HG03457 (cell line): ENCODE results near the gene THSD4.

Experiments
- ATAC-seq: cut with Tn5 transposase; IDR thresholded peaks from one replicate; pipeline ENCODE4 v1.9.1; 2021; ENCODE audit warnings: moderate number of reproducible peaks; ENCODE audit not compliant: unreplicated experiment

The THSD4 gene

GRCh38 chr15:71114887-71115566, at the start of gene THSD4:
TSS of gene THSD4 (plus strand) at chr15:71115471.
- peak; percentile 81 for ATAC-seq

DNA sequence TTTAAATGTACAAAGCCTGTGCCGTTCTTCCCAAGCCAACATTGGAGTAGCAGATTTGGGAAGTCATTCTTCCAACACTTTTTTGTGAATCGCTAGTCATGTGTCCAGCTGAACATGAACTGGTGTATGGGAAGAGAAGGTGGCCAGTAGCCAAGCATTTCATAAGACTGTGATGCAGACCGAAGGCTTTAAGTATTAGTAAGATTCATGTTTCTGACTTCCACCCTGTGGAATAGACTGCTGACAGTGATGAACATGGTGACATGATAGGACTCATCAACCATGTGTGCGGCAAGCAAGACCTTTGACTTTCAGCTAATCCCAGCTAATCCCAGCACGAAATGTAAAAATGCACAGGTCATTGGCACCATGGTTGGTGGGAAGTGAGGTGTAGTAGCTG, 48.3 kb upstream of the THSD4 start:
- no peak for ATAC-seq

GRCh38 chr15:71069693-71070092, 45.6 kb upstream of the THSD4 start:
- ATAC-seq = no peak

DNA sequence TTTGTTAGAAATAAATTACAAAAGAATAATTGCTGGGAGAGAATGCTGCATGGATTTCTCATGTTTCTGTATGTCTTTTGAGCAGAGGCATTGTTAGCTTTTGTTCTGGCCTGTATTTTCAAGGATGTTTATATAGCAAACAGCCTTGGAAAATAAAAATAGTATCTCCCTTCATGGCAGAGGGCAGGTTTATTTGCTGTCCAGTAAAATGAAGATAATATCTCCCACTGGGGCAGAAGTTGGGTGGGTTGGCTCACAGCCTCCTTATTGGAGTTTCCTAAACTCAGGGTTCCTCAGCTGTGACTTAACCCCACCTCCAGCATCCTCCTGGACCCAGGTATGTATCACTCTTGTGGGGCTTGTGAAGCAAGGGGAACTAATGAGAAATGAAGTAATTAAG, 43.7 kb upstream of the THSD4 start:
- ATAC-seq = no peak

GRCh38 chr15:71072423-71072822, 42.8 kb upstream of the THSD4 start:
- no peak for ATAC-seq

- no peak for ATAC-seq
Measured at GRCh38 chr15:71078506-71079207, 36.6 kb upstream of the THSD4 start.

DNA sequence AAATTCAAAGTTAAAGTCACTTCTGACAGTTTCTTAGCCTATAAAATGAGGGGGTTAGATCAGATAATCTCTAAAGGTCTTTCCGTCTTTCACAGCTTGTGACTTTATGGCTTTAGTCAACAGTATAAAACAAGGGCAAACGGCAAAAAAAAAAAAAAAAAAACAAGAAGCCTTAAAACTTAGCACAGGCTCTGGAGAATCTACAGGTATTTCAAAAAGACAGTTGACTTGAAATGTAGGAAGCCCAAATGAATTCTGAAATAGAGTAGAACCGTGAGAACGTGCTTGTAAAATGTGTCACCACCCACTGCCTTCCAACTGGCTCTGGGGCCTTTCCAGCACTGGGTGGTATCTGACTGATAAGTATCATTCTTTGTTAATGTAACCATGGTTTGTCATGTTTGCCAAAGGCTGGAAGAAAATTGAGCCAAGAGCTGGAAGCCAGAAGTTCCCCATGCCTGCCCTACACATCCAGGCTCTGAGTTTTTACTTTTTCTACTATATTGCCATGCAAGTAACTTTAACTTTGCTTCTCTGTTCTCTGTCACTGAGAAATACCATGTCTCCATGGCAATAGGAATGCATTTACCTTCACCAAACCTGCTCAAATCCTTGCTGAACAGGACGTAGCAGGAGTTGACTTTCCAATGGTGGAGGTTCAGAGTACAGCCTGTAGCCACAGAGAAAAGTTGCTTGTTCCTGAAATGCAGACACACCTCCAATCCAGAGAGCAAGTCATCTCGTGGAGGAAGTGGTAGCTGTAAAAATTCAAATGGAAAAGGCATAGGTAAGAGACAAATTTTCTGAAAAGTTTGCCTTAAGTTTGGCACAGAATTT, 35.8 kb upstream of the THSD4 start:
- no peak for ATAC-seq

GRCh38 chr15:71080166-71080565, 35.1 kb upstream of the THSD4 start:
- no peak for ATAC-seq

GRCh38 chr15:71080705-71081104, 34.6 kb upstream of the THSD4 start:
- ATAC-seq = no peak

- no peak for ATAC-seq
Measured at GRCh38 chr15:71082803-71083202, 32.5 kb upstream of the THSD4 start.

- ATAC-seq = no peak
Measured at GRCh38 chr15:71083349-71083748, 31.9 kb upstream of the THSD4 start.

GRCh38 chr15:71084264-71084663, 31.0 kb upstream of the THSD4 start:
- ATAC-seq = no peak

DNA sequence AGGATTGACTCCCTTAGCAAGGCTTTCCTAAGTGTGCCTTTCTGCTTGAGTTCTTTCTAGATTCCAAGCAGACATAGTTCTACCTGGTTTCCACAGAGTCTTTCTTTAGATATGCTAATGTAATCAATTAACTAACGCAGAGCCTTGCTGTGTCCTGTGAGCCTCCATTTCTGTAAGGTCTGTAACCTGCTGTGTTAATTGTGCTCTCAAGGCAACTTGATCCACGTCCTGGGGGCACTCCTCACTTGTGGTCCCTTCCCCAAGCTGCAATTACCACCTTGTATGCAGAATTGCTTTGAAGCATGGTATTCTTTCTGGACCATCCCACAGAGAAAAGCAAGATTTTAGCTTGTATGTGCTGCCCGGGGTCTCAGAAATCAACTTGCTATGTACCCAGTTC, 29.5 kb upstream of the THSD4 start:
- ATAC-seq = no peak

GRCh38 chr15:71088155-71088554, 27.1 kb upstream of the THSD4 start:
- ATAC-seq = no peak

DNA sequence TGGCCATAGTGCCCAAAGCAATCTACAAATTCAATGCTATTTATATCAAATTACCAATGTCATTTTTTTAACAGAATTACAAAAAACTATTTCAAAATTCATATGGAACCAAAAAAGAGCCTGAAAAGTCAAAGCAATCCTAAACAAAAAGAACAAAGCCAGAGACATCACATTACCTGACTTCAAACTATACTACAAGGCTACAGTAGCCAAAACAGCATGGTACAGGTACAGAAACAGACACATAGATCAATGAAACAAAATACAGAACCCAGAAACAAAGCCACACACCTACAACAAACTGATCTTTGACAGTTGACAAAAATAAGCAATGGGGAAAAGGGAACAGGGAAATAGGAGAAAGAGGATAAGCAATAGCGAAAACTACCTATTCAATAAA, 26.6 kb upstream of the THSD4 start:
- no peak for ATAC-seq

GRCh38 chr15:71089801-71090200, 25.5 kb upstream of the THSD4 start:
- no peak for ATAC-seq

- ATAC-seq = no peak
Measured at GRCh38 chr15:71091601-71092000, 23.7 kb upstream of the THSD4 start.

GRCh38 chr15:71092056-71092600, 23.1 kb upstream of the THSD4 start:
- ATAC-seq = no peak

DNA sequence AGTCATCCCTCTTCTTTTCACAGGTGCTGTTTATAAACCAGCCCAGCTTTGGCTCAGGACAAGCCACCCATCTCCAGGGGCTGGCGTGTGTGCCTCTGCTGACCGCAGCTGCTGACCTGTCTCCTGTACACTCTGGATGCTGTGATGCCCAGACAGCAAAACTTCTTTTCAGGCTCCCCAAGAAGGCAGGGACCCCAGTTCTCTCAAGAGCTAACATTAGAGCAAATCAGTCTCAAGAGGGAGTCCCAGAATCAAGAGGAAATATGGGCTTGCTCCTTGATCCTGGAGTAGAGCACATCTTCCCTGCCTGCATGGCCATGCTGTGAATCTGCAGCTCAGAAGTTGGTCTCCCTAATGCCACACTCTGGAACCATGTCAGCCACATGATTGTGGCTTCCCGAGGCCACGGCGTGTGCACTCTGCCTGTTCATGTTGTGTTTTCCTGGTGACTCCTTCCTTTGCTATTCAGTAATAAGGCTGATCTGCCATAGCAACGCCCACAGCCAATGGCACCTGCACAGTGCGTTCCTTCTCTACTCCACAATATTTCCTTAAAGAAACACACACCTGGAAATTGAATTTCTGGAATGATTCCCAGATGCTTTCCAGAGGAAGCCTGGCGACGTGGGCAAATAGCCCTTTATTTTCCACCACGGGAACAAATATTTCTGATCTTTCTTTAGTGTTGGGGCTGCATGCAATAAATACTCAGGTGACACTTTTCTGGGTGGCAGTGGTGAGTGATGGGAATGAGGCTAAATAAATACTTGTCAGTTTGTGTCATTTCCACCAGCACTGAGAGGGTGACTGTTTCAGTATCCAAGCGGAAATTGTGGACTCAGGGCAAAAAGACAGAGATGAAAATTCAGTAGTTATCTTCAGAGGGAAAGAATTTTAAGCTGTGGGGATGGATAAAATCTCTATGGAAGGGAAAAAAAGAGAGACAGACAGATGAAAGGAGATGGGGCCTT, 21.9 kb upstream of the THSD4 start:
- ATAC-seq = no peak

DNA sequence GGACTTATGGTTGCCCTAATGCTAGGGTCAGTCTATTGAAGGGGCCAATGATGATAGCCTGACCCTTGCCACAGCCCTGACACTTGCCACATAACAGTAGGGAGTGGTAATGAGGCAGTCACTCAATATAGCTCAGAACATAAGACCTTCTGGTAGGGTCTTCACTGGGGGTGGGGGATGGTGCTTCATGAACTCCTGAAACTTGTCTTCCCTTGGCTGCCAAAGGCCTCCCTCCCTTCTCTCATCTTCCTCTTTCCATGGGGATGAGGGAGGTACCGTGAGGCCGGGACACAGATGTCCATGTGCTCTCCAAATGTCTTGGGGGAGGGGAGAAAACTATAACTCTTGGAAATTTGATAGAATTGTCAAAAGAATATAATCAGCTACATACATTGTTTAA, 21.1 kb upstream of the THSD4 start:
- no peak for ATAC-seq
